IPS DF 6.9 (cell line): Measurements from ENCODE around the gene OLFML3.

Experiments used
- DNase-seq: peaks from one replicate; pipeline ENCODE4 v3.0.0-alpha.2; 2013; ENCODE audit warnings: low read depth, low spot score
- H3K27ac ChIP-seq: one replicate; pipeline ENCODE4 v1.5.1; 2013; ENCODE audit warnings: low read length, control low read depth
- H3K27me3 ChIP-seq: 2 replicates; pipeline ENCODE4 v1.6.1; 2013; ENCODE audit warnings: mild to moderate bottlenecking, low read length; ENCODE audit not compliant: control insufficient read depth, insufficient read depth
- H3K36me3 ChIP-seq: 2 replicates; pipeline ENCODE4 v1.6.1; 2013; ENCODE audit warnings: low read length; ENCODE audit not compliant: control insufficient read depth, insufficient read depth
- H3K4me1 ChIP-seq: 2 replicates; pipeline ENCODE4 v1.6.1; 2013; ENCODE audit warnings: low read length; ENCODE audit not compliant: control insufficient read depth, insufficient read depth
- H3K4me3 ChIP-seq: 2 replicates; pipeline ENCODE4 v1.5.1; 2013; ENCODE audit warnings: mild to moderate bottlenecking, low read length
- H3K9me3 ChIP-seq: 2 replicates; pipeline ENCODE4 v1.6.1; 2013; ENCODE audit warnings: low read length, inconsistent platforms; ENCODE audit not compliant: control insufficient read depth, insufficient read depth
- WGBS: extraction: QIAGEN DNeasy Blood & Tissue Kit; methylation state at CpG from one replicate; pipeline ENCODE4 v1.1.7; 2013; ENCODE audit warnings: mixed read lengths, missing lambda C conversion rate; ENCODE audit not compliant: insufficient read length, insufficient coverage; 5-methylcytosine and 5-hydroxymethylcytosine counted together

OLFML3 gene

DNA sequence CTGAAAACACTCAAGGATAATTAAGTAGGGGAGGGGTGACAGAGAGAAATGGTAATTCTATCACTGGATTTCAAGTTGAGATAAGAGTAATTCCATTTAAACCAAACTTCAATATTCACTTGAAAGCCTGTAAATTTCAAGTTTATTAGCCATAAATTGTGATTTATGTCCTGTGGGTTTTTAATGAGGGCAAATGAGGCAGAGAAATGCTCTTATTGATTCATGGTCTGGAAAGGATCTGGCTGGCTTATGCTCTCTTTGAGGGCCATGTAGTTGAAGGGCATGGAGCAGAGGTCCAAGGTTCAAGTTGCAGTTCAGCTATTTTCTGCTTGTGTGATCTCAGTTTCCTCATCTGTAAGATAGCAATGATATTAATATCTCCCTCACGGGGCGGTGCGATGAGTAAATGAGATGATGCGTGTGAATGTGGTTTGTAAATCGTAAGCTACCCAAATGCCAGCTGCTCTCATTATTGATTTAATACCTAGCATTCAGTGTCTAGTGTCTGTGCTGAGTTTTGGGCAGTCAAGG is 12.3 kb downstream of the OLFML3 start:
- WGBS, result no CpG with 5 or more reads among the region's 5 CpGs
- no peaks in the 10 kb centered on the region; the same call in 1 of the 2 replicates for H3K9me3 ChIP-seq
- H3K36me3 ChIP-seq, result no peaks in the 10 kb centered on the region
- no peak overlapping the region for H3K4me3 ChIP-seq
- no peak overlapping the region for H3K27ac ChIP-seq
- no peaks in the 10 kb centered on the region for H3K4me1 ChIP-seq
- no peak for DNase-seq
- no peaks in the 10 kb centered on the region for H3K27me3 ChIP-seq

DNA sequence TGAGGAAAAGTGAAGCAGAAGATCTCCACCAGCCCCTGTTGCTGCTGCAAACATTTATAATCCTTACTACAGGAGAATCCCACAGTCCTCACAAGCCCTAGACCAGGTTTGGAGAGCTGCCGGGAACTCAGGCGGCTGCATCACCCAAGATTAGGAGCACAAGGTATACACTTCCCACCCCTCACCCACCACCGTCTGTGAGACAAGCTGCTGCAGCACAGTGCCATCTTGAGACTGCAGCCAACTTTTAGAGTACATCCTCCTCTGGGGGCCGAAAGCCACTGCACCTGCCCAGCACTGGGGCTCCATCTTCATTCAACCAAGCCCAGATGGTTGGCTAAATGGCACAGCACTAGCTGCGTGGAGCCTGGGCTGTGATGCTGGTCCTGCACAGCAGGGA is 13.8 kb downstream of the OLFML3 start:
- H3K9me3 ChIP-seq, result no peaks in the 10 kb centered on the region; the same call in 1 of the 2 replicates
- WGBS, result no CpG with 5 or more reads among the region's 5 CpGs
- H3K27ac ChIP-seq, result no peak overlapping the region
- H3K27me3 ChIP-seq, result no peaks in the 10 kb centered on the region
- no peaks in the 10 kb centered on the region for H3K36me3 ChIP-seq
- no peak overlapping the region for H3K4me3 ChIP-seq
- no peaks in the 10 kb centered on the region for H3K4me1 ChIP-seq
- no peak for DNase-seq

DNA sequence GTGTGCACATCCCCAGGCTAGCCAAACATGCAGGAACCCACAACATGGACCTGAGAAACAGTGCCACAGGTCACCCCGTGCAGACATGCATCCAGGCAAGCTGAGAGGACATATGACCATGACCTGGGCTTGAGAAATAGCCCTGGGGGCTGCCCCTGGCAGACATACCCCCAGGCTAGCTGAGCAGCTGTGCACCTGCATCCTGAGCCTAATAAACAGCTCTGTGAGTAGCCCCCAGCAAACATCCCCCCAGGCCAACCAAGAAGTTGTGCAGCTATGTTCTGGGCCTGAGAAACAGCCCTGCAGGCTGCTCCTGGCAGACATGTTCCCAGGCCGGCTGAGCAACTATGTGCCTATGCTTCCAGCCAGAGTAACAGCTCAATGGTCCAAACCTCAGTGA is 14.5 kb downstream of the OLFML3 start:
- H3K4me1 ChIP-seq, result no peaks in the 10 kb centered on the region
- no peak for DNase-seq
- no peaks in the 10 kb centered on the region; the same call in 1 of the 2 replicates for H3K9me3 ChIP-seq
- WGBS, result no CpG with 5 or more reads among the region's 2 CpGs
- no peaks in the 10 kb centered on the region for H3K36me3 ChIP-seq
- H3K27me3 ChIP-seq, result no peaks in the 10 kb centered on the region
- H3K4me3 ChIP-seq, result no peak overlapping the region
- no peak overlapping the region for H3K27ac ChIP-seq

DNA sequence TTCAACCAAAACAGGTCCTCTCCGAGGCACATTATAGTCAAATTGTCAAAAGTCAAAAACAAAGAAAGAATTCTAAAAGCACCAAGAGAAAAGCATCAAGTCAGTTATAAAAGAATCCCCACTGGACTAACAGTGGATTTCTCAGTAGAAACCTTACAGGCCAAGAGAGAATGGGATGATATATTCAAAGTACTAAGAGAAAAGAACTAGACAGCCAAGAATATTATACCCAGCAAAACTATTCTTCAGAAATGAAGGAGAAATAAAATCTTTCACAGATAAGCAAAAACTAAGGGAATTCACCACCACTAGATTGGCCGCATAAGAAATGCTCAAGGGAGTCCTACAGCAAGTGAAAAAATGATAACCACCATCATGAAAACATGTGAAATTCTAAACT is 16.1 kb downstream of the OLFML3 start:
- DNase-seq, result no peak
- Histone ChIP-seq H3K36me3 (no peaks in the 10 kb centered on the region), H3K4me3 (no peak overlapping the region), H3K27ac (no peak overlapping the region), H3K9me3 (no peaks in the 10 kb centered on the region; the same call in 1 of the 2 replicates), H3K4me1 (no peaks in the 10 kb centered on the region), H3K27me3 (no peaks in the 10 kb centered on the region)
- no CpG with 5 or more reads among the region's 2 CpGs for WGBS

DNA sequence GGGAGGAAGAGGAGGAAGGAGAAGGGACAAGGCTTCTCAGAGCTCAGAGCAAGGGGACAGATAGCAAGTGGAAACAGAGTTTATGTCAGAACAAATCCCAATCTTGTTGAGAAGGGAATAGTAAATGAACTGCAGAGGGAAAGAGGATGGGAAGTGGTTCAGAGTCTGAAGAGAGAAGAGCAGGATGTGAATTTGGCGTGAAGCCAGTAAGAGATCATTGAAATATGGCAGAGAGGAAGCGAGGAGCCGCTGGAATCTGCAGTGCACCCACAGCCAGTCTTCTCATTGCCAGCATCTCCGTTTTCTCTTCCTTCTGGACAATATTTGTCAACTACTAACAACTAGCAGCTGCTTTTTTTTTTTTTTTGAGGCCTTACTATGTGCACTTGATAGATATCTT is 19.1 kb downstream of the OLFML3 start:
- H3K4me3 ChIP-seq, result no peak overlapping the region
- no peak overlapping the region for H3K27ac ChIP-seq
- no peaks in the 10 kb centered on the region for H3K27me3 ChIP-seq
- WGBS, result no CpG with 5 or more reads among the region's 4 CpGs
- no peak for DNase-seq
- H3K9me3 ChIP-seq, result no peaks in the 10 kb centered on the region; the same call in 1 of the 2 replicates
- H3K36me3 ChIP-seq, result no peaks in the 10 kb centered on the region
- 0 out of 2 replicates have a peak, but pooled peaks cover 2% of the 10 kb centered on the region for H3K4me1 ChIP-seq

DNA sequence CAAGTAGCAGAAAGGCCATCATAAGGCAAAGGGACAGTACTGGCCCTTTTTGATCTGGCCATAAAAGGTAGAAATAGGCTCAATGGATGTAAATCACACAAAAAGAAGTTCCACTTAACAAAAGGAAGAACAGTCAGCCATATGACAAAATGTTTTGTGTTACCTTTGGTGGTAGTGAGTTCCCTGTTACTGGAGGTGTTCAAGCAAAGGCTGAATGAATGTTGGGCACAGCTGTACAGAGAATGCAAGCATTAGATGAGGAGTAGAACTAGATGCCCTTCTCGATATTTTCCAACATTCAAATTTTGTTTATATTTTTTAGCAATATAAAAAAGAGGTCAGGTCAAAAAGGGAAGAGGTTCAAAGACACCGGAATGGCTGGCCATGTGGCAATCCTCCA is 20.0 kb downstream of the OLFML3 start:
- no peak overlapping the region for H3K4me3 ChIP-seq
- no peaks in the 10 kb centered on the region for H3K27me3 ChIP-seq
- DNase-seq, result no peak
- H3K4me1 ChIP-seq, result 0 out of 2 replicates have a peak, but pooled peaks cover 2% of the 10 kb centered on the region
- H3K27ac ChIP-seq, result no peak overlapping the region
- no CpG with 5 or more reads among the region's 2 CpGs for WGBS
- H3K36me3 ChIP-seq, result no peaks in the 10 kb centered on the region
- no peaks in the 10 kb centered on the region; the same call in 1 of the 2 replicates for H3K9me3 ChIP-seq

DNA sequence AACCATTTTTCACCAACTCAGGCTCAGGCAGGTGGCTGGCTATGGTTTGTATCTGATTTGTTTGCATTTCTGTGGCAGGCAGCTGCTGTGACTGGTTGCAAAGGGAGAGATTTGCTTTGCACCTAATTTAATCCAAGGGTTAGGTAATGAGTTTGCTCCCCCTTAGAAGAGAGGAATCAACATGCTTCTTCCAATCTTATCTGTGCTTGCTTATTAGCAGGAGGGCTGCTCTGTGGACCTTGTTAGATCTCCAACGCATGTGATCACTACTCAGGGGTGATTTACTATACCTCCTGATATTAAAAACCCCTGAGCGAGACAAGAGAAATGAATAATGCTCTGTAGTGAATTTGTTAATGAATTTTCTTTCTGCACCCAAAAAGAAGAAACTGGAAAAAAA is 20.5 kb downstream of the OLFML3 start:
- no peak overlapping the region for H3K27ac ChIP-seq
- WGBS, result no CpG with 5 or more reads among the region's 2 CpGs

DNA sequence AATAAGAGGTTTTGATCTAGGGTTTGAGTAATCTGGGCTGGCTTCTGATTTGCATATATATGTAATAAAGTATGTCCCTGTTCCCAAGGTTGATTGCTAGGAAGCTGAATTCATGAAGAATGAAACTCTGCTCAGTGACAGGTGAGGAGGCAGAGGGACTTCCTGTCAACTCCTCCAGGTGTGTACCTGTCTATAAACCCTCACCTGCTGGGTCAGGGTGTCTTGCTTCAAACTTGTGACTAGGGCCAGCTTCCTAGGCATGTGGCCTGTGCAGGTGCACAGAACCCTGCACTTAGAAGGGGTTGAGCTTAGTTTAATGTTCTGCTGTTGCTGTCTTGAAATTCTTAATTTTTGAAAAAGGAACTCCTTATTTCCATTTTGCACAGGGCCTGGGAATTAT is 21.1 kb downstream of the OLFML3 start:
- H3K4me1 ChIP-seq, result 0 out of 2 replicates have a peak, but pooled peaks cover 2% of the 10 kb centered on the region
- H3K36me3 ChIP-seq, result no peaks in the 10 kb centered on the region
- H3K4me3 ChIP-seq, result no peak overlapping the region
- H3K27me3 ChIP-seq, result no peaks in the 10 kb centered on the region
- no peak for DNase-seq
- H3K27ac ChIP-seq, result no peak overlapping the region
- H3K9me3 ChIP-seq, result no peaks in the 10 kb centered on the region; the same call in 1 of the 2 replicates

More for the DNA sequence above, 20.5 kb downstream of the OLFML3 start:
- Histone ChIP-seq H3K4me1 (0 out of 2 replicates have a peak, but pooled peaks cover 2% of the 10 kb centered on the region), H3K4me3 (no peak overlapping the region), H3K27me3 (no peaks in the 10 kb centered on the region), H3K9me3 (no peaks in the 10 kb centered on the region; the same call in 1 of the 2 replicates), H3K36me3 (no peaks in the 10 kb centered on the region)
- DNase-seq, result no peak

DNA sequence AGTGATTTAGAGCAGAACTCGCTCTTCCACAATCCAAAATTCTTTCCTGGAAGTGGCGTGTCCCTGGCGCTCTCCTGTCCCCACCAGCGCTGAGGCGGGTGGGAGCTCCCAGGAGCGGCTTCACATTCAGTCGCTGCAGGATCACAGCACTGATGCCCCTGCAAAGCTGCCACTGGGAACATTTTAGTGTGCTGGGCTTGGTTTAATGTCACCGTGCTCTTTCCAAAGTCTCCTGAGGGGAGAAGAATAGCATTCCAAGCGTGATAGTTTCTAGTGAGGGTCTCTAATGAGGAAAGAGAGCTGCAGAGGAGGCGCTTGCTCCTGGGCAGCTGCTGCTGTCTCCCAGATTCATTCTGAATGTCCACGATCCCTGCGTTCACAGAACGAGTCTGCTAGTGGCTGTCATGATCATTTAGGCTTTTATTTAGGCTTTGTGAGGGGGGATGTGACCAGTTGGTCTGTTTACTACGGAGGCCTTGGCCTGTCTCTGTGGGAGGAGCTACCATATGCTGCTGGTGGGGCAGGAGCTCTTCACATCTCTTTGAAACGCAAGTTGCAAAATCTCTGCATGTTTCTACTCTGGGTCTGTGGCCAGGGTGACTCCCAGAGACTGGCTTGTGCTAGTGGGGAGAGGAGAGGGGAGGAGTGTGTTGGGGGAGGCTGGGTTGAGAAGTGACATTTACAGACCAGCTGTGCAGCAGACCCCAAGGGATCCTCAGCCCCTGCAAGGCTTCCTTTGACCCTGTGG is 23.4 kb downstream of the OLFML3 start:
- no peak for DNase-seq

DNA sequence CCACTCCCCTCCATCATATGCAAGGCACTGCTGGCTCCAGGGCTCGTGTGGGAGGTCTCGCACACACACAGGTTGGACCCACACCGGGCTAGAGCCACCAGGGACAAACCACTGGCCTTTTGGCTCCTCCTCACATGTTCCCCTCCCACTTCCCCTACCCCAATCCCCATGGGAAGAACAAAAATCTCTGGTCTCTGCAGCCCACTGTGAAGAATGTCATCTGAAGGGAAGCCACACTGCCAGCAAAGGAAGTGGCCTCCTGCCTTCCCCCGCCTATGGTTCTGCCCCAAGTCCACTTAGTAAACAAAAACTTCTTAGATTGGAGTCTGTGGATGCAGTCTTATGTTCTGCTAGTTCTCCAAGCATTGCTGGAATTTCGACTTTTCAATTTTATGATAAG is 24.2 kb downstream of the OLFML3 start:
- Histone ChIP-seq H3K27me3 (no peaks in the 10 kb centered on the region), H3K27ac (no peak overlapping the region), H3K4me3 (no peak overlapping the region), H3K36me3 (no peaks in the 10 kb centered on the region), H3K9me3 (no peaks in the 10 kb centered on the region), H3K4me1 (peaks cover 4% of the 10 kb centered on the region; the same call in 1 of the 2 replicates)
- DNase-seq, result no peak
- no CpG with 5 or more reads among the region's 5 CpGs for WGBS

More for the DNA sequence above, 23.4 kb downstream of the OLFML3 start:
- Histone ChIP-seq H3K9me3 (no peaks in the 10 kb centered on the region), H3K27ac (no peak overlapping the region), H3K4me3 (no peak overlapping the region), H3K36me3 (no peaks in the 10 kb centered on the region), H3K4me1 (0 out of 2 replicates have a peak, but pooled peaks cover 2% of the 10 kb centered on the region), H3K27me3 (no peaks in the 10 kb centered on the region)
- WGBS, result no CpG with 5 or more reads among the region's 15 CpGs
